ENCODE data around the gene BRWD1. TPM values are rescaled to one million over a fixed set of nuclear protein-coding genes. Genes with fewer than 3 reads are reported as not detected.

The BRWD1 gene
- polyA plus RNA-seq (ENCODE audit: insufficient read length in 4 of 4) = 10 to 100 TPM; 47.1 to 57.1 (median 50.2) TPM

DNA sequence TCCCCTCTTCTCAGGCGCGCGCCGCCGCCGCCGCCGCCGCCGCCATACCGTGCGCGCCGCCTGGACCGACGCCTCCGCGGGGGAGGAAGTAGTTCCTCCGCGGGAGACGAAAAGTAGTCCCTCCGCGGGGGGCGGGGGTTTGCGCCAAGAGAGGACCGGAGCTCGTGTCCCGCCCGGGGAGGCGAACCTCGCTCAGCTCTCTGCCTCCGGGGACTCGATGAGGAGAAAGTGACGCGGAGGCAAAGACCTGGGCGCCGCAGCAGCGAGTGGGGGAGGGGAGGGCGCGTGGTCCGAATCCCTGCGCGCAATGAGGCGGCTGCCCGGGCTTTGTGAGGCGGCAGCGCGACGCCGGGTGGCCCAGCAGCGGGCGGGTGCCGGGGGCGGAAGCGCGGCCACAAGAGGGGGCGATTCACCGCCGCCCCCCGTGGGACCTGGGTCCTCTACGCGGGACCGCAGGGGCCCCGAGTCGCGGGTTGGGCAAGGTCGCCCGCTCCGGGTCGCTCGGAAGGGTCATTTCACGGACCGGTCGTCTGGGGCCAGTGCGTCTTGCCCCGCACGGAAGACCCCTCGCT, at the start of gene BRWD1:
Gene BRWD1, minus strand, starts transcription at position 62 of the 572 bp plus-strand sequence. CDS start 141 bp downstream, outside the sequence.
- DNase-seq (ENCODE audit: low read depth in 4 of 4, low spot score in 3 of 4) = peak; percentile 74 to 79 (median 76)

DNA sequence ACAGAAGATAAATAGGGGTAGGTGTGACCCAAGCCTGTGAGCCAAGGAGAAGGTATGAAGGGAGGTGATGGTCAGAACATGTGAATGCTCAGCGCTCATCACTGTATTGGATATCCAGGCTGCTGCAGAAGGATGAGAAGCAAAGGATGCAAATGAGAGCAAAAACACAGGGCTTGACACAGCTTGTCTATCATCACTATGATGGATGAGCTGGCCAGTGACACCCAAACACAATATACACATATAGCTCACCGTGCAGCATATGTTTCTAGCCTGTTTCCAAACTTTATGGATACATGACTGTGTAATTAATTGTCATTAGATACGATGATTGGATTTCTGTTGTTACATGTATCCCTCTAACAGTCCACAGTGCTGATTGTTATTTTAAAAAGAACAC, 49.3 kb upstream of the BRWD1 start:
- no peak for DNase-seq (ENCODE audit: low read depth in 4 of 4, low spot score in 3 of 4)

DNA sequence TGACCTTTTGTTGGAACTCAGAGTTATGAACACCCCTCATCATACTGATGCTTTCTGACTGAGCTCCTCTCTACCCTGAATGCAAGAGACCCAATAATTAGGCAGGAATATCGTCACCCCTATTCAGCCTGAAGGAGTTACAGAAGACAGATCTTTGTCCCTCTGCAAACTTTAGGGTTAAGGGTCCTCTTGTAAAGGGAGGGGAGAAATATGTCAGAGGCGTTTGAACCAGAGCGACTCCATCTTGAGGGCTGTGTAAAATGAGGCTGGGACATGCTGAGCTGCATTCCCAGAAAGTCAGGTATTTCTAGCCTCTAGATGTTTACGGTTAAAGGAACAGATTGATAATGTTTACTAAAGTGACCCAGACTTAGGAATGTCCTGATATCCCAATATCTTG, 46.0 kb upstream of the BRWD1 start:
- DNase-seq (ENCODE audit: low read depth in 4 of 4, low spot score in 3 of 4) = no peak

DNA sequence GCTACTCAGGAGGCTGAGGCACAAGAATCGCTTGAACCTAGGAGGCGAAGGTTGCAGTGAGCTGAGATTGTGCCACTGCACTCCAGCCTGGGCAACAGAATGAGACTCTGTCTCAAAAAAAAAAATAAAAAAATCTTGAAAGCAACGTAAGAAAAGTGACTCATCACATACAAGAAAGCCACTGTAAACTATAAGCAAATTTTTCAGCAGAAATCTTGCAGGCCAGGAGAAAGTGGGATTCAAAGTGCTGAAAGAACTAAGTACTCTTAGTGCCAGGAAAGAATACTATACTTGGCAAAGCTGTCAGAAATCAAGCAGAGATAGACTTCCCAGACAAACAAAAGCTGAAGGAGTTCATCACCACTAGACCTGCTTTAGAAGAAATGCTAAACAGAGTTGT, 39.9 kb upstream of the BRWD1 start:
- no peak for DNase-seq (ENCODE audit: low read depth in 4 of 4, low spot score in 3 of 4)

DNA sequence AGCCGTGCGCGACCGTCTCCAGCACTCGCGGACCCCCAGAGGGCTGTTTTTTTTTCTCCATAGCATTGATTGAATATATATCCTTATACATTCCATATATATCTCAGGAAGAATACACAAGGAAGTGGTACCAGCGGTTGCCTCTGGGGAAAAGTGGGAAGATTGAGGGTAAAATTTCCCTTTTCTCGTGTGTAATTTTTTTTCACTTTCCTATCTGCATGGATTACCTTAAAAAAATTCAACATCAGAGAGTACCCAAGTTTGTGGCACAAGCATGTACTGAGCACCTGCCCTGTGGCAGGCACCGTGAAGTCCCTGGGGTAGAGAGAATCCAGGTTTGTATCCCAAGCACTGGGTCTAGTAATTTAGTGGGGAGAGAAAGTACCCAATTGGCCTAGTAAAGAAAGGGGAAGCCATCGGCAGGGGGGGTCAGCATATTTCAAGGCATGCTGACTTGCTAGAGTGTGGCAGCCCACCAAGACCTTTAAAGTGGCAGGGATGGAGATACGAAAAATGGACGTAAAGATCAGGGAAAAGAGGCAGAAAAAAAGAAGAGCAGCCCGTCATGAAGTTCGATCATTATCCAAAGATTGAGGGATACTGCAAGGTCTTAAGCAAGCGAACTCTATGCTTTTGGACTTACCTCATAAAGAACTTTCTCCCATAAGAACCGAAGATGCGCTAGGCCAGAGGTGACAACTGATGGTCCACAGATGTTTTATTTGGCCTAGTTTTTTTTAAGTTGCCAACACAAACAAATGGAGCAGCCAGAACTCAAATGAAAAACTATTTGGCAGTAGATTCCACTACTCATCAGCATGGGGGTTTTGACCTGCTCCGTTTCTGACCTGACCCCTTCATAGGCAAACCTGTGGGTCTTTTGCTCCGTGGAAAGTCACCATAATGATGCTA, 36.9 kb upstream of the BRWD1 start:
- DNase-seq (ENCODE audit: low read depth in 4 of 4, low spot score in 3 of 4) = no peak

DNA sequence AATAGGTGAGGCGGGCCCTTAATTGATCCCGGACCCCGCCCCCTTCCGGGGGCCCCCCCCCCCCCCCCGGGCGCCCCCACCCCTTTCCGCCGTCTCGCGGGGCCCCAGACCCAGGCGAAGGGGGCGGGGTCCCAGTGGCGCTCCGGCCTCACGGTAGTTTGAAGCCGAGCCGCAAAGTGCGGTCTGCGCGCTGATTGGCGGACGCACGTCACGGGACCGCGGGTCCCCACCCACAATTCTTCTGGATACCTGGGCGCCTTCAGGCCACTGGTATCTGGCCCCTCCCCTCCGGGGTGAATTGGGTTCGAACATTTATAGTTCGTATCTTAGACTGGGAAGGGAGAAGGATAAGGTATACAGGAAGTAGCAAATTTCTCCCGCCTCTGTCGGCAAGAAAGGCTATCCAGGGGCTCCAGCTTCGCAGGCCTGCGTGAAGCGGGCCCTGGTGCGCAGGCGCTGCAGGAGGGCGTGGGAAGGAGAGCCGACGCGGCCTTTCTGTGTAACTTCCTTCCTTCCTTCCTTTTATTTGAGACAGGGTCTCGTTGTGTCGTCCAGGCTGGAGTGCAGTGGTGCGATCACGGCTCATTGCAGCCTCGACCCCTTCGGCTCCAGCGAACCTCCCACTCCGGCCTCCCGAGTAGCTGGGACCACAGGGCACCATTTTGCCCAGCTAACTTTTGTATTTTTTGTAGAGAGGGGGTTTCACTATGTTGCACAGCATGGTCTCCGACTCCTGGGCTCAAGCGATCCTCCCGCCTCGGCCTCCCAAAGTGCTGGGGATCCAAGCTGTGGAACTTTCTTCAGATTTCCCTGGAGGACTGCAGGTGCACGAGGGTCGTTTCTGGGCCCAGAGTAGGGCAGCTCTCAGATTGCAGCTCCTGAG, 36.0 kb upstream of the BRWD1 start:
- DNase-seq (ENCODE audit: low read depth in 4 of 4, low spot score in 3 of 4) = peak; percentile 93 to 95 (median 94)

DNA sequence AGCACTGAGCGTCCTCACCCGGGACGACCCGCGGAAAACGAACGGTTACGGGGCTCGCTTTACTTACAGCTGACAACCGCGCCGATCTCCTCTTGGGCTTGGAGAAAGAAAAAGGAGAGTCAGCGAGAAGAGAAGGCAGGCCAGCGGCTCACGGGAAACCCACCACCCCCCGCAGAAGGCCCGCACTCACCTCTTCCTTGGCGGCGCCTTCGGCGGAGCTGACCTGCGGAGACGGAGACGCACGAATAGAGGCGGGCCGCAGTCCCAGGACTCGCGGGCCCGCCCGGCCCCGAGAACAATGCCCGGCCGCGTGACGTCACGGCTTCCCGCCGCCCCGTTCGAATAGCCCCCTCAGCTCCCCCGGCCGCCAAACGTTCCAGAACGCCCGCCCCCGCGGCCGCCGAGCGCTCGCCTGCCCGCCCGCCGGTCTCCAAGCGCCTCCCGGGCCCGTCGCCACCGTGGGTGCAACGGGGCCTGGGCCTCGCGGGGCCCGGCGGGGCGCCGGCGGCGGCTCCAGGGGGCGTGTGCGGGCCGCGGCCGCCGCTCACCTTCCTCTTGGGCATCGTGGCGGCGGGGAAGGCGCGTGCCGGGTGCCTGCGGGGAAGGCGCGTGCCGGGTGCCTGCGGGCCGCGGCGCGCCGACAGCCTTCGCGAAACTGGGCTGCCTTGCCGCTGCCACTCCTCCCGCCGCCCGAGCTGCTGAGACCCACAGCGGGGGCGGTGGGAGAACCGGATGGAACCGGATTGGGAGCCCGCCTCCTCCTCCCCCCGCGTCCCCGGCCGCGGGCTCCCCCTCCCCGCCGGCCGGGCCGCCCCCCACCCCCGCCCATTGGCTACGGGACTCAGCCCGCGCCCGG, 35.2 kb upstream of the BRWD1 start, which contains the start of gene HMGN1:
Gene HMGN1, minus strand, starts transcription at position 734 of the 856 bp plus-strand sequence. Its CDS starts 171 bp downstream, at position 563.
- peak in 3 of 4 donors; percentile 81 to 82 (median 82) for DNase-seq (ENCODE audit: low read depth in 4 of 4, low spot score in 3 of 4)

DNA sequence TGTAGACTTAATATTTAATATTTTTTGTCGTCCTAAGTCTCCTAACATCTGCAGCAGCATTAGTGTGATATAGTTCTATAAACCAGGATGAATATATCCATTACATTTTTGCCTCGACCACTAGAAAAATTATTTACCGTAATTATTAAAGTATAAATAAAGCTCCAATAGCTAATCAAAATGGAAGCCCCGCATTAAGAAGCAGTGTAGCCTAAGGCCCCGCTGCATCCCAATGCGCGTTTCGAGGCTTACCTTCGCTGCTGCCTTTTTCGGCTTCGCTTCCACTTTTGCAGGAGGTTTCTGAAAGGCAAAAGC, 34.6 kb upstream of the BRWD1 start:
- DNase-seq (ENCODE audit: low read depth in 4 of 4, low spot score in 3 of 4) = no peak

DNA sequence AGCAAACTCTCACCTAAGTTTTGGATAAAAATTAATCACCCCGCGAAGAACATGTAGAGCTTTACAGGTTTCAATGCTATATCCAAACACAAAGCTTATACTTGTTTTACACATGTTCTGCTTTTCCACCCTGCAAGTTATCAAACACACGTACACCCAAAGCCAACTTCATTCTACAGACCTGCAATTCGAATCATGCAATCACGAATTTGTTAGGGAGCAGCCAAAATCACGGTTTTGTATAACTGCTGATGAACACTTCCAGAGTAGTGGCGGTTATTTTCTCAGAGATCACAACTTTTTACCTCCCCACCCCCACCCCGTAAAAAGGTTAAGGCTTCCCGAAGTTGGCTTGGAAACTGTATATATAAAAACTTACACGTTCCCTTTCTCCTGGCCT, 34.1 kb upstream of the BRWD1 start:
- DNase-seq (ENCODE audit: low read depth in 4 of 4, low spot score in 3 of 4) = no peak

DNA sequence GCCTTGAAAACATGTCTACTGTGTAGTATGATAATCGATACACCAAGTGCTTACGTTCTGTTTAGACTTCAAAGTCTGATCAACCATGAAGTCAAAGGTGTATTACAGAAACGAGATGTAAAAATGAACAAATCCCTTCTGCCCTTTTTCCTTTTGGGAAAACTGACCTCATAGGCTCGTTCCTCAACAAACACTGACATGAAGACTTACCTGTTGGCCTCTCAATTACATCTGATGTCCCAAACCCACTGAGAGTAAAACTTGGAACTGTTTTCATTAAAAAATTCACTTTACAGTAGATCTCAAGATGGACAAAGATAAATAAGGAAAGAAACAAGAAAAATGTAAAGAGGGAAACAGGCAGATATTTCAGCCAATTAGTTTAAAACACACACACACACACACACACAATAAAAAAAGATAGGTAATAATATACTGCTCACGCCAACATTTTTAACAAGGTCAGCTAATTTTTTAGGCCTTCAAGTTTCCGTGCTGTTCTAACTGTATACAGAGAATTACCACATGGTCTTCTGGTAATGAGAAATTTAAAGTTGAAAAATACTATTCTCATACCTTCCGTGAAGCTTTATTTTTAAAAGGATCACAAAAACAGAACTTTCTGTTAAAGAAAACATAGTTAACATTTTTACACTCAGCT, 33.4 kb upstream of the BRWD1 start:
- DNase-seq (ENCODE audit: low read depth in 4 of 4, low spot score in 3 of 4) = no peak

DNA sequence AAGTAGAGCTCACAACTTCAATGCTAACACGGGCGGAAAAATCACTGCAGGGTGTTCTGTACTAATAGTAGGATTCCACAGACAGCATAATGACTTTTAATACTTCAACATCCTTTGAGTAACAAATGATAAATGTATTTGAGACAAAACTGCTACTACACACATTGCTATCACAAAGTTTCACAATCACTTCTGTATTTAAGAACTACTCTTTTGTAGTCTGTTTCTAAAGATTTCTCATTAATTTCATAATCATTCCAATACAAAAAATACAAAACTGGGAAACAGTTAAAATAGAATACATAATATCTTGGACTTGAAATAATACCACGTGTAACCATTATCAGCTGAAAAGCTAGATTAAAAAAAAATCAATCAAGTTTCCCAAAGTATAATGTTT, 32.8 kb upstream of the BRWD1 start:
- DNase-seq (ENCODE audit: low read depth in 4 of 4, low spot score in 3 of 4) = no peak

DNA sequence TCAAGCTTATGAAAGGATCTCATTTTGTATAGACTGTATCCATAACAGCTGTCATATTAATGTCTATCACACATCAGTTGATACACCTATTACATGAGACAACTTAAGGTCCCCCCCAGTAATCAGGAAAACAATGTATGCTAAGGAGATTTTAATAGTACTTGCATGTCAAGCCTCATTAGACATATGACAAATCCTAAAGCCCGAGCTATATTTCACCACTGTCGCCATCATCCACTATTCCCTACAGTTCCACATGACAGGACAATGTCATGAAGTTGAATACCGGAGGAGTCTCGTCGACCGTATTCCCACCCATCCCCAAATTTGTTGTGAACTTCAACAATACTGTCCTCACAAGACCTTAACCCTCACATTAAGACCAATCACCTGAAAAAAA, 32.0 kb upstream of the BRWD1 start:
- no peak for DNase-seq (ENCODE audit: low read depth in 4 of 4, low spot score in 3 of 4)

DNA sequence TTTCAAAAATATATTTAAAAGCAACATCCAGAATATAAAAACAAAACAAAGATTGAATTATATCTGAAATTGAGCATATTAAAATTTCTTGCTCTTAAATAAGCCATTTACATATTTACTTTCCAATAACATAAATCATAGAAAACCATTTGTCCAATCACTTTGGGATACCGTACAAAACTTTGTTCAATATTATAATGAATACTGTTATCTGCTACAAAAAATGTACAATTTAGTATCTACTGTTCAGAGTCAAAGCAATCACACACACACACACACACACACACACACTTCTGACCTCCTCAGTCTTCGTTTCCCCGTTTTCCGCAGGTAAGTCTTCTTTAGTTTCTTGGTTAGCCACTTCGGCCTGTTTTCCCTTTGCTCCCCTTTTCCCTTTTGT, 31.4 kb upstream of the BRWD1 start:
- DNase-seq (ENCODE audit: low read depth in 4 of 4, low spot score in 3 of 4) = no peak

DNA sequence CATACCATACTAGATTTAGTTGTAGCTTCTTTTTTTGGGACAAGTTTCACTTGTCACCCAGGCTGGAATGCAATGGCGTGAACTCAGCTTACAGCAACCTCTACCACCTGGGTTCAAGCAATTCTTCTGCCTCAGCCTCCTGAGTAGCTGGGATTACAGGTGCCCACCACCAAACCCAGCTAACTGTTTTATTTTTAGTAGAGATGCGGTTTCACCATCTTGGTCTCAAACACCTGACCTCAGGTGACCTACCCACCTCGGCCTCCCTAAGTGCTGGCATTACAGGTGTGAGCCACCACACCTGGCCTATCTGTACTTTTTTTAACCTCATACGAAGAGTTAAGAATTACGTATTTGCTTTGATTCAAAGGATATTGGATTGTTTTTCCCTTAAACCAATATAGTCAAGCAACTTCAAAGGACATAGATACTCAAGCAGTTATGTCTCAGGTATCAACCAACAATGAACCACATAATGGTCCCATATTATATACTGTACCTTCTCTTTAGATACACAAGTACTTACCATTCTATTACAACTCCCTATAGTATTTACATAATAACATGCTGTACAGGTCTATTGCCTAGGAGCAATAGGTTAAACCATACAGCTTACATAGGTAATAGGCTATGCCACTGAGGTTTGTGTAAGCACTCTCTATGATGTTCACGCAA, 28.0 kb upstream of the BRWD1 start:
- no peak for DNase-seq (ENCODE audit: low read depth in 4 of 4, low spot score in 3 of 4)

DNA sequence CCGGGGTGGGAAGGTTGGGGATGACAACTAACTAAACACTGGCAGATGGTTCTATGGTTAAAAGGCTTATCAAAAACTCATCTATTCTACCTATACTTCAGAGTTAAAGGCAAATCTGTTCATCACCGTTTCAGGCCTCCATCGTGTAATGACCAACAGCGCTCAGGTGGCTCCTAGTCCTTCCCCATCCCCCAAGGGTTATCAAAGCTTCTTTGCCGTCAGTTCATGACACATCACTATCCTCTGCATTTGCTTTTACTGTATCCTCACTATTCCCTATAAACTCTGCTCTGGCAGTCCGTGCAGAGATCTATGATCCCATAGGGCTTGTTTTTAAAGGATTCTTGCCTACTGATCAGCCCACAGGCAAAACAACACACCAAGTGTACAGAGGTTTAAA, 27.3 kb upstream of the BRWD1 start:
- no peak for DNase-seq (ENCODE audit: low read depth in 4 of 4, low spot score in 3 of 4)

DNA sequence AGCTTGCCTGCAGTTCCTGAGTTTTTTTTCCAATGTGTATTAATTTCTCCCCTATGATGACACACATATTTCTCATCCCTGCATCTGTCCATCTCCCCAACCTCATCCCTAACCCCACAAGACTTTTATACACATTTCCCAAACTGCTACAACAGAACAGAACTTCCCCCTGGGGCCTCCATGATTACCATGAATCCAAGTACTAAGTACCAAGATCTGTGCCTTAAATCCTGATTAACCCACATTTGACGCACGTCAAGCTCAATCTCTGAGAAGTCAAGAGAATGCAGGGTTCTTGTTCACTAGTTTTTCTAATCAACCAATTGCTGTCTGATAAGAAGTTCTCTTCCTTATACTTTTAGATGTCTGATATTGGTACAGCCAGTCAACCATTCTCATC, 25.8 kb upstream of the BRWD1 start:
- no peak for DNase-seq (ENCODE audit: low read depth in 4 of 4, low spot score in 3 of 4)

DNA sequence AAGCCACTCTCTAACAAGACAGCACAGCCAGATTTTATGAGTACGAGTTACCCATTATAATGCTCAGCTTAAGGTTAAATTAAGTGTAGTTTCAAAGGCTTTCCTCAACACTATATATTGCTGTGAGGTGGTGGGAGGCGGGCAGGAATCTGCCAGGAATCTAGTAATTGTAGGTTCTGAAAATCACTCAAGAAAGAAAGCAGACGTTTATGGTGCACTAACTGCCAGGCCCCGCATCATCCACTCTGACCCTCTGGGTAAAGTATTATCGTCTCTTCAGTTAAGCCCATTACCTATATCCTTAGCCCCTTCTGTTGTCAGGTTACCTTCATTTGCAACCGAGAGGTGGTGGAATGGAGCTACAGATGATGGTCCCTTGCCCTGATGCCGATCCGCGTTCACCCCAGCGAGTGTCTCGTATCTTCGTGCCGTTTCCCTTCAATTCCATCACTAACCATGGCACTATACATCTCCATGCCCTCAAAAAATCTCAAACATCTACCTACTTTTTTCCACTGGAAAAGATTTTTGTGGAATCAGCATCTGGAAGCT, 23.1 kb upstream of the BRWD1 start:
- no peak for DNase-seq (ENCODE audit: low read depth in 4 of 4, low spot score in 3 of 4)

DNA sequence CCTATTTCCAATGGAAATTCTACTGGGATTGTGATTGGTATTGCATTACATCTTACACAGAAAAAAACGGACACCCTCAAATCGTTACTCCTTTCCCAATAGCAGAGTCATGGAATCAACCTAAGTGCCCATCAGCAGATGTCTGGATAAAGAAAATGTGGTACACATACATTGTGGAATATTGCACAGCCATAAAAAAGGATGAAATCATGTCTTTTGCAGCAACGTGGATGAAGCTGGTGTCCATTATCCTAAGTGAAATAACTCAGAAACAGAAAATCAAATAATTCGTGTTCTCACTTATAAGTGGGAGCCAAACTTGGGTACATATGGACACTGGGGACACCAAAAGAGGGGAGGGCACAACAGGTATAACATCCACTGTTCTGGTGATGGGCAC, 21.2 kb upstream of the BRWD1 start:
- no peak for DNase-seq (ENCODE audit: low read depth in 4 of 4, low spot score in 3 of 4)

DNA sequence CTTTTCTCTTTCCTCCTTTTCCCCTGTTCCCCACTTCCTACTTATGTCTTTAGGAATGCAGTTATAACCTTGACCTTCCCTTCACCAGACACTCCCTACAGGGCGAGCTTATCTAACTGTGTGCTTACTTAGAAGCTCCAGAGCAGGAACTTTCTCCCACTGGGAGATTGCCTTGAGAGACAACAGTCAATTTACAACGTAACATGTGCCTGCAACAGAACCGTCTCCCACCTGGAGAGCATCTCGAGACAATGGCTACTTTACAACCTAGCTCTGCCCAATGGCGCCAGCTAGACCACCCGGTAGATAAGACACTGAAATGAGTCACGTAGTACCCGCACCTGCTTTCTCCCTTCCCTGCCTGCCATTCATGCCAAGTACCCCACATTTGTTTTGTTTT, 18.7 kb upstream of the BRWD1 start:
- no peak for DNase-seq (ENCODE audit: low read depth in 4 of 4, low spot score in 3 of 4)

All from left renal pelvis (tissue), 4 donors.